GM18498 (cell line): ENCODE results near the gene TOR2A.
"Not testable (repeated sequence)": the region's sequence is repeated elsewhere in the genome, so short reads cannot be mapped to it uniquely, and the experiment has no call there.

ENCODE experiments used
- ATAC-seq: cut with Tn5 transposase; IDR thresholded peaks from one replicate; pipeline ENCODE4 v1.9.1; 2021; ENCODE audit warnings: mild to moderate bottlenecking, moderate library complexity; ENCODE audit not compliant: unreplicated experiment

TOR2A gene

DNA sequence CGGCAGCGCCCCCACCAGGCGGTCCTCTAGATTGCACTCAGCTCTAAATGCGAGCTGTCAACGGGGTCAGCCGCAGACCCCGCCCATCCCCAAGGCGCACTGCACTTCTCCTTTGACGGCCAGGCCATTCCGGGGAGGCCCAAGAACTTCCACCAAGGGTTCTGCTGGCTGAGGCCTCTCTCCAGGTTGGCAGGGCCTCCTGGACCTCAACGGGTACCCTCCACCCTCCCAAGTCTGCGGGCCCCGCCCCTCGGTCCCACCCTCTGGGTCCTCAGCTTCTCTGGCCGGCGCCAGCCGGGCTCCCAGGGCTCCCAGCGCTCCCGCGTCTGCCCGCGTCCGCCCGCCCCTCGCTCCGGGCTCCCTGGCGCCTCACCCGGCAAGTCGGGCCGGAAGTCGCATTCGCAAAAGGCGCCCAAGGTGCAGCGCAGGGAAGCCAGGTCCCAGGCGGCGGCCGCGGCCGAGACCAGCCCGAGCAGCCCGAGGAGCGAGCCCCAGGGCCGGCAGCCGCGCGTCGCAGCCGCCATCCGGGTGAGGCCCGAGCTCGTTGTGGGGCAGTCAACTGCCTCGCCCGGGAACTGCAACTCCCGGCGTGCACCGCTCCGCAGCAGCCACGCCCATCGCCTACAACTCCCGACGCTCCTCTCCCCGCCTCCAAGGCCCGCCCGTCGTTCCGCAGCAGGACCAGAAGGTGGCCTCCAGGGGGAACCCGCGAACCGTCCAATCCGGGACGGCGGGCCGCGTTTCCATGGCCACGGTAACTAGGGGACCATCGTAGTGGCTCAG lies at the start of gene TOR2A:
Gene TOR2A, minus strand, starts transcription at position 548 of the 783 bp plus-strand sequence. Its CDS starts 24 bp downstream, at position 524.
- peak; percentile 87 for ATAC-seq

GRCh38 chr9:127783111-127784008 lies 48.3 kb upstream of the TOR2A start:
- ATAC-seq, result no peak

DNA sequence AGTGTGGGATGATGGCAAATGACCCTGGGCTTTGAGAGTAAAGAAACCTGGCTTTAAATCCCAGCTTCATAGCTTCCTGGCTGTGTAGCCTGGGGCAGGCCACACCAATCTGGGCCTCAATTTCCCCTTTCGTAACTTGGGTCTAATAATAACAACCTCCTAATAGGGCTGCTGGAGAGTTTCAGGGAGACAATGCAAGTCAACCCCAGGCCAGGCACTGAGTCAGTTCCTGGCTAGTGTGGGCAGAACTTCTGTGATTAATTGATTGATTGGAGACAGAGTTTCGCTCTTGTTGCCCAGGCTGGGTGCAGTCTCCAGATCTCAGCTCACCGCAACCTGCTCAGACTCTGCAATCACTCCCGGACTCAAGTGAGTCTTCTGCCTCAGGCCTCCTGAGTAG lies 46.7 kb upstream of the TOR2A start:
- ATAC-seq, result no peak

- ATAC-seq, result not testable (repeated sequence)
These were observed 45.8 kb upstream of the TOR2A start for GRCh38 chr9:127780909-127781308.

GRCh38 chr9:127780126-127780885 lies 45.2 kb upstream of the TOR2A start:
- ATAC-seq, result no peak

DNA sequence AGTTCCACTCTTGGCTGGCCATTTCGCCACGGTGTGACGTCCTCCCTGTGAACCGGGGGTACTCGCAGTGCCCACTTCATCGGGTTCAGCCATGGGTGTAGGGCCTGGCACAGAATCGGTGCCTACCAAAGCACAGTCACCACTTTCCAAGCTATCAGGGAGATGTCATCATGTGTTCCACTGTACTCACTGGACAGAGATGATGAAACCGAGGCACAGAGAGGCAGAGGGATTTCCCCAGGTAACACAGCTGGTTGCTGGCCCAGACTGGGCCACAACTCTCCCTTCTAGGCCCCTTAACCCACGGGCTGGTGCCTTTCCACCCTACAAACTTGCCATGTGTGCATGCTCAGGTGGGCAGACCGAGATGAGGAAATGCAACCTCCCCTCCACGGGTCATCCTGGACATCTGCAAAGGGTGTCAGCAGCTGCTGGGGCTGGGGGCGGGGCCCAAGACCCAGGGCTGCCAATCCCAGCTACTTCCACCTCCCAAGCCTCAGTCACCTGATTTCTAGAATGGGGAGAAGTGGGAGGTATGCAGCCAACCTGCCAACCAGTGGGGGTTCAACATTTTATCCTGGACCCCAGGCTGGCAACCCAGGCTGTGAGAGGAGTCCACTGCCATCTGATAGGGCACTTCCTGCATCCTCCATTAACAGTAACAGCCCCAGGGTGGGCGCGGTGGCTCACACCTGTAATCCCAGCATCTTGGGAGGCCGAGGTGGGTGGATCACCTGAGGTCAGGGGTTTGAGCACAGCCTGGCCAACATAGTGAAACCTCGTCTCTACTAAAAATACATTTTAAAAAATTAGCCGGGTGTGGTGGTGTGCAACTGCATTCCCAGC lies 44.3 kb upstream of the TOR2A start:
- ATAC-seq, result peak; percentile 42

GRCh38 chr9:127778280-127779135 lies 43.4 kb upstream of the TOR2A start, which contains the start of gene SH2D3C:
Gene SH2D3C (minus strand): TSS chr9:127778666. CDS start chr9:127778627, 39 bp downstream.
- peak; percentile 40 for ATAC-seq

DNA sequence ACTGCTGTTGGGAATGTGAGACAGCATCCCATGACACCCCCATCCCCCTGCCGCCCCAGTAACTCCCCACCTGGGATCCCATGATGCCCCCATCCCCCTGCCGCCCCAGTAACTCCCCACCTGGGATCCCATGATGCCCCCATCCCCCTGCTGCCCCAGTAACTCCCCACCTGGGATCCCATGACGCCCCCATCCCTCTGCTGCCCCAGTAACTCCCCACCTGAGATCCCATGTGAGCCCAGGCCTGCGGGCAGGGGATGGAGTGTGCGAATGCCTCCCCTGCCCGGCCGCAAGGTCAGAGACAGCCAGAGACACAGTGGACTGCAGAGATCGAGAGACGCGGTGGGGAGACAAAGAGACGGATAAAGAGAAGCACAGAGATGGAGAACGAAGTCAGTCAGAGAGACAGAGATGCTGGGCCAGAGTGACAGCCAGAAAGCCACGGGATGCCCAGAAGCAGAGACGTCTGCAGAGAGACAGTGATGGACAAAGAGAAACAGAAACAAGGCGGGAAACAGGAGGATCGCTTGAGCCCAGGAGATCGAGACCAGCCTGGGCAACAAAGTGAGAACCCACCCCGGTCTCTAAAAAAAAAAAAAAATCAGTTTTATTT lies 42.4 kb upstream of the TOR2A start:
- no peak for ATAC-seq

- no peak for ATAC-seq
These were observed 41.8 kb upstream of the TOR2A start for GRCh38 chr9:127776924-127777289.

- peak; percentile 34 for ATAC-seq
These were observed 41.3 kb upstream of the TOR2A start for GRCh38 chr9:127776195-127776923.

DNA sequence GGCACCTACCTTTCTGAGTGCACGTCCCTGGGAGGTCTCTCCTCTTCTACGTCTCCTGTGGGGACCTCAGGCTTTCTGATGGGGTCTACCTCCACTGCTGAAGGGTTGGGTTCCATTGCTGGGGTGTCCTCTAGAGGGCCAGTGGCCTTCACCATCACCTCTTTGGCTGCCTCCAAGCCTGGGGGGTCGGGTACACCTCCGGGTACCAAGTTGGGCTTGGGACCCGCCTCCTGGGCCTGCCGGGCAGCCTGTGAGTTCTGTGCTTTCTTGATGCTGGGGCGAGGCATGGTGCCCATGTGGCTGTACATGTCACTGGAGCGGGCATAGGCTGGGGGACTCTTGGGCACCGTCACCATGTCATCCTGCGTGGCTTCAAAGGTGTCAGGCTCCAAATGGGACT lies 38.9 kb upstream of the TOR2A start:
- ATAC-seq, result no peak

DNA sequence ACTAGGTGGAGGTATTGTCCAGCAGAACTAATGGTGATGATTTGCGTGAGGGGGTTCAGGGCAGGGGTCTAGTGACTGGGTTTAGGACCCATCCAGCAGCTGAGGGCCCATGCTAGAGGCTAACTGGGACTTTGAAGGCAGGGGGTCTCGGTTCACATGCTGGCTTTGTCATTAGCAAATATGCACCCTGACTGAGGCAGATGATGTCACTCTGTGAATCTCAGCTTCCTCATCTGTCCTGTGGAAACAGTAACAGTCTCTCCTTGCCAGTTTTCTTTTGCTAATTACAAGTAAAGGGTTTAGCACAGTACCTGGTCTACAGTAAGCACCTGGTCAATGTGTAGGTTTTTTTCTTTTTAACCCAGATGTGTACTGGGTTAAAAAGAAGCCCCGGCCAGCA lies 38.2 kb upstream of the TOR2A start:
- no peak for ATAC-seq

DNA sequence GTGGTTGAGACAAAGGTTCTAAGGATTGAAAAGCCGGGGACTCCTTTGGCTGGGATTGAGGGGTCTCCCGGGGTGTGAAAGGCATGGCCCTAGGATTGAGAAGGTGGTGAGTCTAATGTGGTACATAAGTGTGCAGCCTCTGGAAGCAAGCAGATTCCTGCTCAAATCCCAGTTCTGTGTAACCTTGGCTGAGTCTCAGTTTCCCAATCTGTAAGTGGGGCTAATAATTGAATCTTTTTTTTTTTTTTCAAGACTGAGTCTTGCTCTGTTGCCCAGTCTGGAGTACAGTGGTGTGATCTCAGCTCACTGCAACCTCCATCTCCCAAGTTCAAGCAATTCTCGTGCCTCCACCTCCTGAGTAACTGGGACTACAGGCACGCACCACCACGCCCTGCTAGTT lies 37.5 kb upstream of the TOR2A start:
- no peak for ATAC-seq

DNA sequence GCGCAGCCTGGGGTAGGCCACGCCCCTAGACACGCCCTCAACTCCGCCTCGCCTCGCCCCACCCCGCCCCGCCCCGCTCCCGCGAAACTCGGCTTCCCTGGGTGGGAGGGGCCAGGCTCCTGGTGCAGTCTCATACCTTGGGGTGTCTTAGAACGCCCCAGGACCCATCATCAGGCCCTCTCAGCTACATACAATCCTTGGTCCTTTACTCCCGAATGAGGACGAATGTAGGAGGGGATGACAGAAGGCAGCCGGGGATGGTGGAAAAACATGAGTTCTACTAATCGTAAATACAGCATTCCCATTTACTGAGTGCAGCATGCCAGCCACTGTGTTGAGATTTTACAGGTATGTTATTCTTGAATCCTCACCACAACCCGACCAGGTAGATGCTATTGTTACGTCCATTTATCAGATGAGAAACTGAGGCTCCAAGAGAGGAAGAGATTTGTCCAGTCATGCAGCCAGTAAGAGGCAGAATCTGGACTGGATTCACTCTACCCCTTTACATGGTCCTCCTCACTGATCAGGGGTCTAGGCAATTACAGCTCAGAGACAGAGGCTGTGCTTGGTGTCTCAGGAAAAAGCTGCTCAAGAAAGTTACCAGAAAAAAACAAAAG lies 36.6 kb upstream of the TOR2A start:
- ATAC-seq, result no peak

- peak; percentile 91 for ATAC-seq
These were observed 35.9 kb upstream of the TOR2A start for GRCh38 chr9:127770905-127771569.

DNA sequence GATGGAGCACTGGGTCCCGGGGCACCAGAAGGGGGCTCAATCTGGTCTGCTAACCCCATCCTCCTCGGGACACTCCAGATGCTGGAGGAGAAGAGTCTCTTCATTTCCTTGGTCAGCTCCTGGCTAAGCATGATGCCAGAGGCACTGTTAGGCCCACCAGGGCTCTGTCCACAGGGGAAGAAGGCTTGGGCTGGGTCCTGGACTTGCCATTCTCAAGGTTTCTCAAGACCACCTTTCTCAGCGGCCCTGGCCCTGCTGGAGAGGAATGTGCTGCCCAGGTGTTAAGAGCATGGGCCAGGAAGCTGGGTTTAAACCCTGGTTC lies 35.5 kb upstream of the TOR2A start:
- no peak for ATAC-seq

DNA sequence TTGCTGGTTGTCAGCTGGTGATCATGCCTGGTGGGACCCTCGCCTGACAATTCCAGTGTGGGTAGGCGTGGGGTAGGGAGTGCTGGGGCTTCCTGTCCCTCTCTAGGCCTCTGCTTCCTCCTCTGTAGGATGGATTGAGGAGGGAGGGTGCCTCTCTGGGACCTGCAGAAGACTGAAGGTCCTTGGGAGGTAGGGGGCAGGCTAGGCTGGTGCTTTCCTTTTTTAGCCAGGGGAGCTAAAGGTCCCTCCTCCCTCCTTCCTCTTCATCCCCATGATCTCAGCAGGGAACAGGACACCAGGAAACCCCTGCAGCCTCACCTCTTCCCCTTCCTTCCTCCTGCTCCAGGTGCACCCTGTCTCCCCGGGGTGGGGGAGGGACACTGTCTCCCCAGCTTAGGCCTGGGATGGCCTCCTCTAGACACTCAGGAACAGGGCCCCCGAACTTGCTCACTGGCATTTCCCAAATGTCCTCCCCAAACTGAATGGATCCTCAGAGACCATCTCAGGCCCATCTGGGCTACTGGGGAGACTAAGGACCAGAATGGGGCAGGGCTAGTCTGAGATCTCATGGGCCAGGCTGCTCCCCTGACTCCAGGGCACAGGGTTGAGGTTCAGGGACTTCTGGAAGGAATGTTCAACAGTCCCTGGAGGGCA lies 35.0 kb upstream of the TOR2A start:
- ATAC-seq, result no peak
